ENCODE measurements around the gene KRT83. TPM values are rescaled to one million over a fixed set of nuclear protein-coding genes. Genes with fewer than 3 reads are reported as not detected.

The KRT83 gene
- total RNA-seq, 1 experiment from 2014 or later = not detected

GRCh38 chr12:52316290-52316689 lies 4.9 kb downstream of the KRT83 start:
- H3K27ac Mint-ChIP-seq = no peak overlapping the region
- H3K27me3 ChIP-seq (ENCODE audit: insufficient read depth, low read length) = no peaks in the 10 kb centered on the region
- no peaks in the 10 kb centered on the region for H3K36me3 Mint-ChIP-seq (ENCODE audit: insufficient read depth in 1 of 3, low read depth in 3 of 3)
- H3K4me2 ChIP-seq (ENCODE audit: insufficient read depth, insufficient read length, low read length) = no peak overlapping the region
- no peak overlapping the region for H2BK12ac ChIP-seq (ENCODE audit: insufficient read length, low read depth, low read length)
- H3K9ac ChIP-seq (ENCODE audit: extremely low read depth, insufficient read length, low read length) = no peak overlapping the region
- H4K8ac ChIP-seq (replicated peaks; ENCODE audit: insufficient read length, low read depth, low read length) = no peak overlapping the region
- H4K91ac ChIP-seq (ENCODE audit: insufficient read length, low read depth, low read length) = no peak overlapping the region
- no CpG with 5 or more reads among the region's 9 CpGs for WGBS (ENCODE audit: extremely low coverage, insufficient read length, low lambda C conversion rate)
- H3K18ac ChIP-seq (ENCODE audit: insufficient read length, low read depth, low read length) = no peak overlapping the region
- H3K4me1 ChIP-seq (ENCODE audit: insufficient read depth, low read length) = no peaks in the 10 kb centered on the region
- H3K4ac ChIP-seq (ENCODE audit: low read depth, low read length) = no peak overlapping the region
- H3T11ph ChIP-seq (ENCODE audit: low read length) = no peak overlapping the region
- no peak overlapping the region for H3K23ac ChIP-seq (ENCODE audit: insufficient read length, low read depth, low read length)
- H2AFZ ChIP-seq (ENCODE audit: low read length) = no peak overlapping the region
- H4K5ac ChIP-seq (ENCODE audit: insufficient read length, low read depth, low read length) = no peak overlapping the region
- H3K27me3 Mint-ChIP-seq (ENCODE audit: low read depth) = peaks cover 42% of the 10 kb centered on the region
- no peaks in the 10 kb centered on the region for H3K23me2 ChIP-seq (ENCODE audit: insufficient read length, low read depth, low read length, poor library complexity, severe bottlenecking)
- peak; percentile 20 for DNase-seq
- H3K4me3 Mint-ChIP-seq = no peak overlapping the region
- no peaks in the 10 kb centered on the region for H3K4me1 Mint-ChIP-seq
- H2BK120ac ChIP-seq (ENCODE audit: low read depth, low read length, poor library complexity, severe bottlenecking) = no peak overlapping the region
- no peaks in the 10 kb centered on the region for H3K79me2 ChIP-seq (ENCODE audit: insufficient read depth, low read length)
- no peak overlapping the region for H3K56ac ChIP-seq (ENCODE audit: insufficient read length, low read depth, low read length)
- no peak overlapping the region for H2BK20ac ChIP-seq (ENCODE audit: low read depth, low read length, poor library complexity, severe bottlenecking)
- H3K79me1 ChIP-seq (ENCODE audit: insufficient read depth, low read depth, low read length, poor library complexity, severe bottlenecking) = no peaks in the 10 kb centered on the region
- no peak overlapping the region for H3K14ac ChIP-seq (ENCODE audit: insufficient read depth, low read length)
- H2AK5ac ChIP-seq (ENCODE audit: insufficient read length, low read length) = no peak overlapping the region
- H3K9me3 Mint-ChIP-seq = no peaks in the 10 kb centered on the region
- H3K9me3 ChIP-seq (ENCODE audit: control insufficient read depth, low read depth, low read length) = no peaks in the 10 kb centered on the region
- H3K27ac ChIP-seq (ENCODE audit: insufficient read length, low read depth, low read length) = no peak overlapping the region
- no peaks in the 10 kb centered on the region for H4K20me1 ChIP-seq (ENCODE audit: control insufficient read depth, insufficient read depth, insufficient read length)
- no peak overlapping the region for H2BK15ac ChIP-seq (ENCODE audit: low read depth, low read length)
- no peak overlapping the region for H2BK5ac ChIP-seq (ENCODE audit: insufficient read length, low read length)
- TF ChIP-seq CTCF (conservative IDR thresholded peaks at IDR 0.05) = no peak
